ENCODE measurements around the gene CSPG4. TPM values are rescaled to one million over a fixed set of nuclear protein-coding genes. Genes with fewer than 3 reads are reported as not detected.

The CSPG4 gene
- total and polyA plus RNA-seq, 9 of the 15 experiments (the other 6 are each of a cell fraction or from before 2014, with no cell fraction given): under 0.01 to 0.07 (median 0.04) TPM; not detected in 5

- TF ChIP-seq CUX1 (CRISPR knock-in tag; IDR thresholded peaks at IDR 0.05): no peak
- TF ChIP-seq RBM34 (IDR thresholded peaks at IDR 0.05; ENCODE audit: borderline replicate concordance, insufficient read depth, low read length): no peak
- TF ChIP-seq POLR2B (IDR thresholded peaks at IDR 0.05; ENCODE audit: low read depth, partially characterized antibody): no peak
- TF ChIP-seq HOMEZ (CRISPR knock-in tag; IDR thresholded peaks at IDR 0.05): no peak
- no peak for TF ChIP-seq HBP1 (CRISPR knock-in tag; IDR thresholded peaks at IDR 0.05)
- TF ChIP-seq ELF4 (CRISPR knock-in tag; IDR thresholded peaks at IDR 0.05): no peak
- TF ChIP-seq KDM2B (CRISPR knock-in tag; IDR thresholded peaks at IDR 0.05): no peak
- TF ChIP-seq ZNF586 (CRISPR knock-in tag; conservative IDR thresholded peaks at IDR 0.05): no peak
- no peak for TF ChIP-seq E2F3 (CRISPR knock-in tag; IDR thresholded peaks at IDR 0.05)
- no peak for TF ChIP-seq GABPB2 (CRISPR knock-in tag; conservative IDR thresholded peaks at IDR 0.05)
Observed at GRCh38 chr15:75648156-75649000, 64.3 kb downstream of the CSPG4 start (continued).
